ENCODE measurements around the gene SMIM30.

The SMIM30 gene

DNA sequence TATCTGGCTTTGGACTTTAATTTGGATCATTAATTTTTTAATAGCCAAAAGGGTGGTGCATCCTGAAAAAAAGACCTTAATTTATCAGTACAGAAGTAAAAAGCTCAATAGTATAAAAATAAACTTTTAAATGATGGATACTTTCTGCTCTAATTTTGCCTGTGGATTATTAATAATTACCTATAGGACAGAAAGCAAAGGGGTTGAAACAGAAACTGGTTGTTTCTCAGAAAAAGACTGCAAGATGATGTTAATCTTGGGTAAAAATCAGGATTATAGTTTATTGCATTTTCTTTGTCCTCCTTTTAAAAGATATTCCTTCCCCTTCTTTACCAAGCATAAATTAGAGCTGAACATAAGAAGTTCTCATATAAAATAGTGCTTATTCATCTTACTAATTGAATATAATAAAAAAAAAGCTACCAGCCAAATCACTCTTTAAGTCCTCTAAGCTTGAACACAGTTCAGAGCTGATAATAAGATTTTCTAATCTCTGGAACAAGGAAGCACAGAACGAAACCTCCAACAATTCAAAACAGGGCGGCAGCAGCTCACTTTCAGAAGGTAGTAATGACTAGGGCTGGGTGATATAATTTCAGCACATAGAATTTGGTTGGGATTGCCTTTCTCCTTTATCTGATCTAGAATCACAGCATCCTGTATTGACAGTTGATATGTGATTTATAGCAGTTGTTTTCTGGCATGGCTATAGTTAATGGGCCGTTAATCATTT lies 23.7 kb downstream of the SMIM30 start:
- H3K4me1 ChIP-seq, result peaks cover 6% of the 10 kb centered on the region
- H3K27me3 ChIP-seq (ENCODE audit: control insufficient read depth, insufficient read depth, low read length), result no peaks in the 10 kb centered on the region
- TF ChIP-seq, protein P1, sequence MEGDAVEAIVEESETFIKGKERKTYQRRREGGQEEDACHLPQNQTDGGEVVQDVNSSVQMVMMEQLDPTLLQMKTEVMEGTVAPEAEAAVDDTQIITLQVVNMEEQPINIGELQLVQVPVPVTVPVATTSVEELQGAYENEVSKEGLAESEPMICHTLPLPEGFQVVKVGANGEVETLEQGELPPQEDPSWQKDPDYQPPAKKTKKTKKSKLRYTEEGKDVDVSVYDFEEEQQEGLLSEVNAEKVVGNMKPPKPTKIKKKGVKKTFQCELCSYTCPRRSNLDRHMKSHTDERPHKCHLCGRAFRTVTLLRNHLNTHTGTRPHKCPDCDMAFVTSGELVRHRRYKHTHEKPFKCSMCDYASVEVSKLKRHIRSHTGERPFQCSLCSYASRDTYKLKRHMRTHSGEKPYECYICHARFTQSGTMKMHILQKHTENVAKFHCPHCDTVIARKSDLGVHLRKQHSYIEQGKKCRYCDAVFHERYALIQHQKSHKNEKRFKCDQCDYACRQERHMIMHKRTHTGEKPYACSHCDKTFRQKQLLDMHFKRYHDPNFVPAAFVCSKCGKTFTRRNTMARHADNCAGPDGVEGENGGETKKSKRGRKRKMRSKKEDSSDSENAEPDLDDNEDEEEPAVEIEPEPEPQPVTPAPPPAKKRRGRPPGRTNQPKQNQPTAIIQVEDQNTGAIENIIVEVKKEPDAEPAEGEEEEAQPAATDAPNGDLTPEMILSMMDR (IDR thresholded peaks at IDR 0.05), result no peak
- no peaks in the 10 kb centered on the region for H3K36me3 ChIP-seq (ENCODE audit: control insufficient read depth, insufficient read depth, low read length)
- H3K4me3 ChIP-seq (ENCODE audit: low read depth, low read length), result no peak overlapping the region
- H3K27ac ChIP-seq, result no peak overlapping the region
- H3K79me2 ChIP-seq, result no peaks in the 10 kb centered on the region
- H3K9ac ChIP-seq, result no peak overlapping the region
- H3K9me3 ChIP-seq (ENCODE audit: control insufficient read depth, low read length), result no peaks in the 10 kb centered on the region
- no peak overlapping the region for H2AFZ ChIP-seq
- H3K4me2 ChIP-seq (ENCODE audit: low read length), result no peak overlapping the region

DNA sequence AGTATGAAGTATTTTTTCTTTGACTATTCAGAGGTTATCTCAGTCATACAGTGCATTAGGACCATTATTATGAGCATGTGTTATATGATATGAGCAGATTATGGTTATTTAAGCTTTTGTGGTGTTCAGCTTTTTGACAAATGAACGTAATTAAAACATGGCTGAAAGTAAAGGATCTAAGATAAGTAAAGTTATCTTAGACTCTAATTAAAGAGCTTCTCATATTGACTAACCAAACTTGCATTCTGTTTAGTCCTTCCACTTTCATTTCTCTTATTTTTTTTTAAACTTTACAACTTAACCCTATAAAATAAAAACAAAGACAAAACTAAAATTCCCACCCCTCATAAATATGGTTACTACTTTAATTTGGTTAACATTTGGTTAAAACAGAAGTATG lies 24.8 kb downstream of the SMIM30 start:
- no peaks in the 10 kb centered on the region for H3K27me3 ChIP-seq (ENCODE audit: control insufficient read depth, insufficient read depth, low read length)
- TF ChIP-seq, protein P1 (IDR thresholded peaks at IDR 0.05), result no peak
- no peak overlapping the region for H3K4me2 ChIP-seq (ENCODE audit: low read length)
- no peaks in the 10 kb centered on the region for H3K79me2 ChIP-seq
- no peak overlapping the region for H2AFZ ChIP-seq
- no peaks in the 10 kb centered on the region for H3K36me3 ChIP-seq (ENCODE audit: control insufficient read depth, insufficient read depth, low read length)
- no peak overlapping the region for H3K4me3 ChIP-seq (ENCODE audit: low read depth, low read length)
- no peak overlapping the region for H3K27ac ChIP-seq
- H3K4me1 ChIP-seq, result no peaks in the 10 kb centered on the region
- H3K9me3 ChIP-seq (ENCODE audit: control insufficient read depth, low read length), result no peaks in the 10 kb centered on the region
- no peak overlapping the region for H3K9ac ChIP-seq

DNA sequence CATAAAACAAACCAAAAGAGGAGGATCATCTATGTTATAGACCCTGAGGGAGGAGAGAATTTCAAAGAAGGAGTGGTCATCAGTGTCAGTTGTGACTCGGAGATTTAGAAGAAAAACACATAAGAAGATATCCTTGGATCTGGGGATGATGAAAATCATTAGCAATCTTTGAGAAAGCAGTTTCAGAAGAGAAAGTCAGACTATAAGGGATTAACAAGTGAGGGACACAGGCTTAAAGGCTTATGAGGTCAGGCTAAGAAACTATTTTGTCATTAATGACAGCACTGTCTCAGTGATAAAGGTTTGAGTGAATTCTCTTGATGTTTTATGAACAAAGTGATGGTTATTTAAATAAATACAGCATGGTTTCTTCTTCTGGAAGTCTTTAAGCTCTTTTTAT lies 25.6 kb downstream of the SMIM30 start:
- Histone ChIP-seq H3K79me2 (no peaks in the 10 kb centered on the region), H3K4me1 (peaks cover 5% of the 10 kb centered on the region), H3K9me3 (ENCODE audit: control insufficient read depth, low read length) (no peaks in the 10 kb centered on the region), H2AFZ (no peak overlapping the region), H3K36me3 (ENCODE audit: control insufficient read depth, insufficient read depth, low read length) (no peaks in the 10 kb centered on the region), H3K27ac (no peak overlapping the region), H3K4me2 (ENCODE audit: low read length) (no peak overlapping the region), H3K27me3 (ENCODE audit: control insufficient read depth, insufficient read depth, low read length) (no peaks in the 10 kb centered on the region), H3K9ac (no peak overlapping the region), H3K4me3 (ENCODE audit: low read depth, low read length) (no peak overlapping the region)
- TF ChIP-seq, protein P1 (IDR thresholded peaks at IDR 0.05), result no peak

DNA sequence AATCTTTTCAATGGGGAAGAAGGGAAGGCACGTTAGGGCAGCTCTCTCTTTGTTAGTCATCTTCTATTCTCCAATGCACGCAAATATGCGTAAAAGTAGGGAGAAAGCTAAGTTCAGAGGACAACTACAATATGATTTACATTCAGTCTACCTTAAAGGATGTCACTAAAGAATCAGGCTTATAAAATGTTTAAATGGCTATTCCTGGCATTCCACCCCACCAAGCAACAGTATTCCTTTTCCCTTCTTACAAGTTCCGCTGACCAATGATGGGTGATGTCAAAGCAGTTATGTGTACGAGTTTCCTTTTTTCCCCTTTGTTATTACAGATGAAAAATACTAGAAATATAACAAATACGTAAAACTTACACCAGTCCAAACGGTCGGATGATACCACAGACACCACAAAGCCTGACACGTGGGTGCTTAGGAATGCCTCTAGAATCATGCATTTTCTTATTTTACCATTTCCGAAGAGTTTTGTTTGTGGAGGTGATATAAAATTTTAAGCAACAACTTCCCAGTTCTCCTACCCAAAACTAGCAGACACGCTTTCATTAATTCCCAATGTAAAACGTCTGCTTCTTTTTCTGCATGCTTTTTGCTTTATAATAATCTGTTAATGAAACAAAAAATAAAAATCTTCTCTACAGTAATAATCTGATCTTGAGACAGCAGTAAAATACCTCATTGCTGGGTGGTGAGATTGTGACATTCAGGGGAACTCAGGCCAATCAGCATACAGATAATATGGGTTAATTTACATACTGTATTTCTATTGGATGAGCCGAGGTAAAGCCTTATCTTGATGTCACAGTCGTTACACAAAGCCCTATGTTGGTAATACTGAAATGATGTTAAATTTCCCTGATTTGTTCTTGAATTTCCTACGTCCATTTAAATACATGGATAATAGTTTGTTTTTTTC lies 31.0 kb downstream of the SMIM30 start:
- H3K4me3 ChIP-seq (ENCODE audit: low read depth, low read length), result no peak overlapping the region
- H3K79me2 ChIP-seq, result no peaks in the 10 kb centered on the region
- no peaks in the 10 kb centered on the region for H3K36me3 ChIP-seq (ENCODE audit: control insufficient read depth, insufficient read depth, low read length)
- no peak overlapping the region for H3K9ac ChIP-seq
- no peak overlapping the region for H3K4me2 ChIP-seq (ENCODE audit: low read length)
- H3K4me1 ChIP-seq, result peaks cover 18% of the 10 kb centered on the region
- peak overlapping the region; percentile 95 for H2AFZ ChIP-seq
- H3K27me3 ChIP-seq (ENCODE audit: control insufficient read depth, insufficient read depth, low read length), result no peaks in the 10 kb centered on the region
- no peaks in the 10 kb centered on the region for H3K9me3 ChIP-seq (ENCODE audit: control insufficient read depth, low read length)
- peak overlapping the region; percentile 74 for H3K27ac ChIP-seq
- TF ChIP-seq, protein P1 (IDR thresholded peaks at IDR 0.05), result no peak
